GM18499 (cell line): ENCODE results near the gene UPK3B.
"Not testable (repeated sequence)": the region's sequence is repeated elsewhere in the genome, so short reads cannot be mapped to it uniquely, and the experiment has no call there.

Experiments used
- ATAC-seq: cut with Tn5 transposase; IDR thresholded peaks from one replicate; pipeline ENCODE4 v1.9.1; 2021; ENCODE audit warnings: moderate number of reproducible peaks; ENCODE audit not compliant: insufficient read depth, unreplicated experiment

Gene UPK3B

DNA sequence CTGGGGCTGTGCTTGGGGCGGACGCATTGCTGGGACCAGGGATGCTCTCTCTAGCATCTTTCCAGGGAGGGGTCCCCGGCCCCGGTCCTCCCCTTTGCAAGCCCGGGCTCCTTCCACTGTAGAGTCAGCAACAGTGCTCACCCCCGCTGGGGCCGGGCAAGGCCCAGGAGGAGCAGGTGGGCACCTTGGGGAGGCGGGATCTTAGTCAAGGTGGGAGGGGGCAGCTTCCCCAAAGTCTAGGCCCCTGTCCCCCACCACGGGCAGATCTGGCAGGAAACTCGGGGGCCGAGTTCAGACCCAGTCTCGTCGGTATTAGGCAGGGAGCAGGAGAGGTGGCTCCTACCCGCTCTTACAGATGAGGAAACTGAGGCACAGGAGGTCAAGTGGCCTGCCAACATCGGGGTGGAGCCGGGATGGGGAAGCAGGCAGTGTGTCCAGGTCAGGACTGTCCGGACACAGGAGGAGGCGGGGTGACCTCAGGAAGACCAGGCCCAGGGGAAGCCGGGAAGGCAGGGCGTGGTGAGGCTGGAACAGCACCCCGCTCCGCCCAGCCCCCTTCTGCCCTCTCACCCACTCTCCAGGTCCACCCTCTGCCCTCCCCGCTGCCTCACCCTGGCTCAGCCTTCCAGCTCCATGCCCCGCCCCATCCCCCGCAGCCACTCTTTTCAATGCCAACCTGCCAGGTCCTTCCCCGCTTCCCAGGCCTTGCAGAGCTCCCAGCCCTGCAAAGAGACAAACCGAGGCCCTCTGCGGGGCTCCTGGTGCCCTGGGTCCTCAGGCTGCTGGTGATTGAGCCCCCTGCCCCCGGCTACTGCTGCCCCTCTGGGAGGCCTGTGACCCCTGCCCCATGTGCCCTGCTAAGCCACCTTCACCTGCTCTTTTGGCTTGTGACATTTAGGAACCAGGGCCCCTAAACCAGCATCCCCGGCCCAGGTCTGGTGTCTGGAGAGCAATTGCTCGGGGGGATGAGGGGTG is 1.8 kb downstream of the UPK3B start:
- ATAC-seq, result not testable (repeated sequence)

DNA sequence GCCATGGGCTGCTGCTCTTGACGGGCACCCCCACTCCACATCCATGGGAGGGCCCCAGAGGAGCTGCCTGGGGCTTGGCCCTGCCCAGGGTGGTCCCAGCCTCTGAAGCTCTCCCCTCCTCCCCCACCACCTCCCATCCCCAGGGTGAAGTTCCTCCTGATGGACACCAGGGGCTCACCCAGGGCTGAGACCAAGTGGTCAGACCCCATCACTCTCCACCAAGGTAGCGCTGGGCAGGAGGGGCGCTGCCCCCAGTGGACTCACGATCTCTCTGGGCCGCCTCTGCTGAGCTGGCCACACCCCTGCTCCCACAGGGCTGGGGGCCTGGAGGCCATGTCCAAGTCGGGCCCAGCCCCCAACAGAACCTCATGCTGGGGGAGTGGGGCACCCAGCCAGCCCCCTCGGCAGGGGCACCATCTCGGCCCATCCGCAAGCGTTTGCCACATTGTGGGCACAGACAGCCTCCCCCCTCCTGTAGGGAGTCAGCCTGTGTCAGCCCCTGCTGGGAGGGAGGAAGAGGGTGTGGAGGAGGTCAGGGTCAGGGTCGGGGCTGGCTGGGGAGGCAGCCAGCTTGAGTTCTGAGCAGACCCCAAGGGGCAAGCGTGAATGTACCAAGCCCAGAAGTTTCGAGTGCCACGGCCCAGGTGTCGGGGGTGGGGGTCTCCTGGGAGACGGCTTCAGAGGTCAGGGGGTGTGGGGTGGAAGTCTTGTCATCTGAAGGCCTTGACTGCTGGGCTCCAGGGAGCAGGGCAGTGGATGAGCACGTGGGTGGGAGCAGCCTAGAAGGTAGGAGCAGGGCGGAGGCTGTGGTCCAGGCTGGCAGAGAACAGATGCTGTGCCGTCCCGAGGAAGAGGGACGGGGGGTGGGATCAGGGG is 2.8 kb downstream of the UPK3B start:
- no peak for ATAC-seq

DNA sequence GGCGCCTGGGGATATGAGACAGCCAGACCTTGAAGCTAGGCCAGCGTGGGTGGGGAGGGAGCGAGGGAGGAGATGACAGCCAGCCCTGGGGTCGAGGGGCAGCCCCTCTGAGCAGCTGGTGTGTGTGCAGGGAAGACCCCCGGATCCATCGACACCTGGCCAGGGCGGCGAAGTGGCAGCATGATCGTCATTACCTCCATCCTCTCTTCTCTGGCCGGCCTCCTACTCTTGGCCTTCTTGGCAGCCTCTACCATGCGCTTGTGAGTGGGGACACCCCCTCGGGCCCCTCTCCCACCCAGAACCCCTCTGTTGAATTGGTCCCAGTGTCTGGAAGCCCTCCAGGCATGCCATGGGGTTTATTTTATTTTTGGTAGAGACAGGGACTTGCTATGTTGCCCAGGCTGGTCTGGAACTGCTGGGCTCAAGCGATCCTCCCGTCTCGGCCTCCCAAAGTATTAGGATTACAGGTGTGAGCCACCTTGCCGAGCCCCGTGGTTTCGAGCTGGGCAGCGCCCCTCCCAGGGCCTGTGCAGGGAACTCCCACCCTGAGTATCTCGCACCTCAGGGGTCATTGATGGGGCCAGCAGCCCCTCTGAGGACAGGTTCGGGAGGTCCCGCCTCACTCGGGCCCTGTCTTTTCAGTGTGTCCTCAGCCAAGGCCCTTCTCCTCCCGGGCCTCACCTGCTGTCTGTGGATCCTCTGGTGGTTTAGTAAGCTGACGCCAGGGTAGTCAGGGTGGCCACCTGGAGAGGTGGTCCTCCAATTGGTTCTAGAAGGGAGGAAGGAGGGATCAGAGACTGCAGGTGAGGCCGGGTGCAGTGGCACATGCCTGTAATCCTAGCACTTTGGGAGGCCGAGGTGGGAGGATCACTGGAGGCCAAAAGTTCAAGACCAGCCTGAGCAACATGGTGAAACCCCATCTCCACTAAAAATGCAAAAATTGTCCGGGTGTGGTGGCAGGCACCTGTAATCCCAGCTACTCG is 3.8 kb downstream of the UPK3B start:
- no peak for ATAC-seq

DNA sequence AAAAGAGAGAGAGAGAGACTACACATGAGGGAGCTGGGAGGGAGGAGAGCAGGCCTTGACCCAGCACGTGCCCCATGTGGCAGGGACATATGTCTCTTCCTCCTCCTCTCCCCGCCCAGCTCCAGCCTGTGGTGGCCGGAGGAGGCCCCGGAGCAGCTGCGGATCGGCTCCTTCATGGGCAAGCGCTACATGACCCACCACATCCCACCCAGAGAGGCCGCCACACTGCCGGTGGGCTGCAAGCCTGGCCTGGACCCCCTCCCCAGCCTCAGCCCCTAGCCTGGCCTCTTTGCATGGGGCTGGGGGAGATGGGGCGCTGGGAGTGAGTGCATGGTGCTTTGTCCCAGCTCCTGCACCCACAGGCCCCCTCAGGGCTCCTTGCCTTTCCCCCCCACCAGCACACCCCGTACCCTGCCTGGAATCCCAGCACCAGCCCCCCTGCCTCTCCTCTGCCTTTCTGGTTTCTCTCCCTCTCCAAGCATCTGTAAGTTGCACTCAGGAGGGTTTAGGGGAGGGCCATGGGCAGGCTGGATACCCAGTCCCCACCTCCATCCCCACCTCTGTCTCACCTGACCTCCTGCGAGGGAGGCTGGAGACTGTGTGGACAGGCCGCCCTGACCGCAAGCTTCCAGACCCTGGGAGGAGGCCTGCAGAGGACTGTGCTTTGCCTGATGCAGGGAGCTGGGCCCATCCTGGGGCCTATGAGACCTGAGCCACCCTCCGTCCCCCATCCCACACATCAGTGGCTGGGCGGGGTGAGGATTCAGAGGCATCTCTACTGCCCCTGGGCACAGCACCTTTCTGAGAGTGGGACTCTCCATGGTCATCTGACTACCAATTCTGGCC is 4.8 kb downstream of the UPK3B start:
- no peak for ATAC-seq

DNA sequence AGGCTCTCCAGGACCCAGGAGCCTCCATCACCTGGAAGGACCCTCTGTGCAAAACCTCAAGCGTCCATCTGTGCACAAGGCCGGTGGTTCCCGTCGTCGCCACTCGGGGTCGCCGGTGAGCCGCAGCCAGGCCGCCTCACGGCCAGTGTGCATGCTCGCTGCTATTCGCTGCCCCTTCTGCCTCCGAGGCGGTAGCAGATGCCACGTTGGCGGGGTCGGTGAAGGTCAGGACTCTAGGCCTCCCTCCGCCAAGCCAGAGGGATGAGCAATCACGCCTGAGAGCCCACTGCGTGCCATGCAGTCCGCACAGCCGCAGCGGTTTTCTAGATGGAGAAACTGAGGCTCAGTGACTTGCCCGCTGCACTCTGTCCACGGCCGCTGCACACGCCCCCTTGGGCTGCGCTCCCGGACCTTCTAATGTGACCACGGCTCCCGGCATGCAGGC is 5.7 kb downstream of the UPK3B start:
- no peak for ATAC-seq

DNA sequence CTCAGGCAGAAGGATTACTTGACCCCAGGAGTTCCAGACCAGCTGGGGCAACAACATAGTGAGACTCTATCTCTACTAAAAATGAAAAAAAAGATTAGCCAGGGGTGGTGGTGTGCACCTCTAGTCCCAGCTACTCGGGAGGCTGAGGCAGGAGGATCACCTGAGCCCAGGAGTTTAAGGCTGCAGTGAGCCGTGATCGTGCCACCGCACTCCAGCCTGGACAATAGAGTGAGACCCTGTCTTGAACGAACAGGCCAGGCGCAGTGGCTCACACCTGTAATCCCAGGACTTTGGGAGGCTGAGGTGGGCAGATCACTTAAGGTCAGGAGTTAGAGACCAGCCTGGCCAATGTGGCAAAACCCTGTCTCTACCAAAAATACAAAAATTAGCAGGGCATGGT is 6.6 kb downstream of the UPK3B start:
- not testable (repeated sequence) for ATAC-seq

DNA sequence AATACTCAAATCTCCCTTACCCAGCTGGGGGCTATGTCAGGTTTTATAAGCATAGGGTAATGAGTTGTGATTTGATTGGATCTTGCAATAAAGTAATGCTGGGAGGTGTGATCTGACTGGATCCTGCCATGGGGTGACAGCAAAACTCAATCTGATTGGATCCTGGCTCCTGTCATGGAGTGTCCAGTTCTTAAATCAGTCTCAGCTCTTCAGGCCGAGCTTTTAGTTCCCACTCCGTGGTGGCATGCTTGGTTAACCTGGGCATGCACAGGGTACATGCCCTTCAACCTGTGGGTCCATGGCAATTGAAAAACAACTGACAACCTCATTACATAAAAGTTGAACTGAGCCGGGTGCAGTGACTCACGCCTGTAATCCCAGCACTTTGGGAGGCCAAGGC is 15.8 kb downstream of the UPK3B start:
- ATAC-seq, result not testable (repeated sequence)

DNA sequence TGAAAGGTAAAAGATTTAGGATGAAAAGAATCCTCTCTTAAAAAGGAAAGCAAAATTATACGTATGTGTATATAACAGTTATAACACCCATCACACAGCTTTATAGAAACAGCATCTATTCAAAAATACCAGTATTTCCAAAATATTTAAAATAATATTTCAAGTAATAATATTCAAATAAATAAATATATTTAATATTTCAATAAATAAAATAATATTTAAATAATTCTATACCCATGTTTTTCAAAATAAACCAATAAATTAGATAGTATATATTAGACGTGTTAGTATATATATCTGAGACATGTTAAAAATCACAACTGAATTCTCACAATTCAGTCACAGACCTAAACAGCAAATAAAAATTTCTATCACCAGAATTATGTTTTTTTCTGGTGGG is 21.3 kb downstream of the UPK3B start:
- ATAC-seq, result not testable (repeated sequence)

DNA sequence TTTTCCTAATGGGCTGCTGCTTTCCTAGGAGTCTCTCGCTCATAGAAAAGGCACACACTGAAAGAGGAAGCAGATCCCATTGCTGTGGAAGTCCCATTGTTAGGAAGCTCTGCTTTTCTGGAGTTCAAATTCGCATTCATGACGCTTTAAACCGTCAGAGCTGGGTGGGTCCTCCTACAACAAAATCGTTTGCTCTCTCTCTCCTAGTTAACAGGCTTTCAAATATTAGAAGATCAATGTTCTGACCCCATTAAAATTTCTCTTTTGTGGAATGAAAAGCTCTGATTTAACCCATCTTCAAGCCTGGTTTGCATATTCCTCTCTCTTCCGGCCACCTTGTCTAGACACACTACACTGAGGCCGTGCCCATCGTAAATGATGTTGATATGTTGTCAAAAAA is 32.8 kb downstream of the UPK3B start, which contains the start of gene SPDYE16:
SPDYE16 (minus strand) TSS at position 101 of the 400 bp plus-strand sequence. CDS start 1,838 bp downstream, outside the sequence.
- ATAC-seq, result not testable (repeated sequence)

DNA sequence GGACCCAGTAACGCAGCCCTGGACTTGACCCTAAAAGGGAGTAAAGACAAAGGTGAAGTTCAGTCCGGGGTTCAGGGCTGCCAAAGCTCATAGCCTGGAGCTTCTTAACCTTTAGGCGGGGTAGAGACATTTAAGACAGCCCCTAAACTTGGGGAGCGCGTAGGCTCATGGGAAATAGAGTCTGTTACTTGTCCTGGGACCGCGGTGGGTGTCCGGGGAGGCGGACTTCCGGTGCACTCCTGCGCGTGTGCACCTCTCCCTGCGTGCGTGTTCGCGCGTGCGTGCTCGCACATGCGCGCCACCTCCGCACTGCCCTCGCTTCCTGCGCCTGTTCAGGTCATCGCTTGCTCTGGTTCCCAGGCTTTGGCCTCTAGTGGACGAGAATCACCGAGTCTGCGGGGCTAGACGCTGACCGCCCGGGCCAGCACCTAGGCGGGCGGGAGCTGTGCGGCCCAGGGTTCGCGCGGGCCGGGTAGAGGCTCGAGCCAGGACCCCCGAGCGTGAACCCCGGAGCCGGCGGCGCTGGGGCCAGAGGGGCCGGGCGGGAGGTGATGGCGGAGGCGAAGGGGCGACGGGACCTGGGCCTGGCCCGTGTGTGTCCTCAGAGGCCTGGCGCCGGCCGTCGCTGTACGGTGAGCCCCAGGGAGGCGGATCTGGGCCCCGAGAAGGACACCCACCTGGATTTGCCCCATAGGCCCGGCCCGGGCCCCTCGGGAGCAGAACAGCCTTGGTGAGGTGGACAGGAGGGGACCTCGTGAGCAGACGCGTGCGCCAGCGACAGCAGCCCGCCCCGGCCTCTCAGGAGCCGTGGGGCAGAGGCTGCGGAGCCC is 38.9 kb downstream of the UPK3B start:
- peak; percentile 98 for ATAC-seq

DNA sequence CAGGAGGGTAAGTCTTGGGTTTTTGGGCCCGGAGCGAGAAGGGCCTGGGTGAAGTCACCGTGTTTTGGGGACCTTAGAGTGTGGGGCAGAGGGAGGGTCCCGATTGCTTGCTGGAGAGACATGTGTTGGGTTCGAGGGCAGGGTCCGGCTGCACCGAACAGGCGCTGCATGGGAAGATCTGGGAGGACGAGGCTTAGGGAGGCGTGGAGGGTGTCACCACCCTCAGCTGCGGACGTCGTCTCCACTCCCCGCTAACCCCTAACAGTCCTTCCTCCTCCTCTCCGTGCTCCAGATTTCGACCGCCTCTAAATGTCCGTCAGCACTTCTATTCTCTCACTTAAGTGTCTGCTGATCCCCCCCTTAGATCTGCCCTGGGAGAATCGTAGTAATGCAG is 39.5 kb downstream of the UPK3B start:
- not testable (repeated sequence) for ATAC-seq

DNA sequence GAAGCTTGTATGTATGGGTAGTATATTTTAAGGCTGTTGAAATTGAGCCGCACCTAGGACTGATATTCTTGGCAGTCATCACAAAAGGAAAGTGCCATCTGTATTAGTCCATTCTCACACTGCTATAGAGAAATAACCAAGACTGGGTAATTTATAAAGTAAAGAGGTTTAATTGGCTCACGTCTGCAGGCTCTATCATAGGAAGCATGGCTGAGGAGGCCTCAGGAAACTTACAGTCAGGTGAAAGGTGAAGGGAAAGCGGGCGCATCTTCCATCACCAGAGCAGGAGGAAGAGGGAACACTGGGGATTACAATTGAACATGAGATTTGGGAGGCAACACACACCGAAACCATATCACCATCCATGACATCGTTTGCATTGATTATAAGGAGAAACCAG is 41.6 kb downstream of the UPK3B start:
- ATAC-seq, result not testable (repeated sequence)

DNA sequence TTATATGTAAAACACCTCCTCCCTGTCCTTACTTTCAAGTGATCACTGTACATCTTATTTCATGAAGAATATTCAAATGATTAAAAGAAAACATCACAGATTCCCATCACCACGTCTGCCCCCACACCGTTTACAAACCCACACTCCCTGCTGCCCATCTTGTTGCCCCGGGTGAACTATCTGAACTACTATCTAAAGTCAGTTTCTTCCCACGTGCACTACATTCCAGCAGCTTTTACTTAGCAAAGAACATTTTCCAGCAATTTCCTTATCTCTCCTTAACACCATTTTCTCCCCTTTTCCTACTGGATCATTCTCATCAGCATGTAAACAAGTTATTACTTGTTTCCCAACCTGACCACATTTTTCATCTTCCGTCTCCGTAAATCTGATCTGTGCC is 49.3 kb downstream of the UPK3B start:
- ATAC-seq, result not testable (repeated sequence)

DNA sequence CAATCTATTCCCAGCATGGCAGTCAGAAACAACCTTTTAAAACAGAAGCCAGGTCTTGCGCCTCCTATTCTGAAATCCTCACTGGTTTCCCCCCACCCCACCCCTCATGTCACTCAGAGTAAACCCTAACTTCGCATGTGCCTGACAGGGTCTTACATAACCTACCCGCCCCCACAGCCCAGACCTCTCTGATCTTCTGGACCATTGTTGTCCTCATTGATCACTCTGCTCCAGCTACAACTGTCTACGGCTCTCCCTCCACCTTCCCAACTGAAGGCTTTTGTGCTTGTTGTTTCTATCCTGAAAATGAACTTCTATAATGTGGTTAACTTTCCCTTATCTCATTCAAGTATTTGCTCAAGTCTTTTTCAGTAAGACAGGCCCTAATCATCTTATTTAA is 49.8 kb downstream of the UPK3B start:
- not testable (repeated sequence) for ATAC-seq

DNA sequence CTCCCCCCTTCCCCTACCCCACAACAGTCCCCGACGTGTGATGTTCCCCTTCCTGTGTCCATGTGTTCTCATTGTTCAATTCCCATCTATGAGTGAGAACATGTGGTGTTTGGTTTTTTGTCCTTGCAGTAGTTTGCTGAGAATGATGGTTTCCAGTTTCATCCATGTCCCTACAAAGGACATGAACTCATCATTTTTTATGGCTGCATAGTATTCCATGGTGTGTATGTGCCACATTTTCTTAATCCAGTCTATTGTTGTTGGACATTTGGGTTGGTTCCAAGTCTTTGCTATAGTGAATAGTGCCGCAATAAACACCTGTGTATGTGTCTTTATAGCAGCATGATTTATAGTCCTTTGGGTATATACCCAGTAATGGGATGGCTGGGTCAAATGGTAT is 51.0 kb downstream of the UPK3B start:
- not testable (repeated sequence) for ATAC-seq

DNA sequence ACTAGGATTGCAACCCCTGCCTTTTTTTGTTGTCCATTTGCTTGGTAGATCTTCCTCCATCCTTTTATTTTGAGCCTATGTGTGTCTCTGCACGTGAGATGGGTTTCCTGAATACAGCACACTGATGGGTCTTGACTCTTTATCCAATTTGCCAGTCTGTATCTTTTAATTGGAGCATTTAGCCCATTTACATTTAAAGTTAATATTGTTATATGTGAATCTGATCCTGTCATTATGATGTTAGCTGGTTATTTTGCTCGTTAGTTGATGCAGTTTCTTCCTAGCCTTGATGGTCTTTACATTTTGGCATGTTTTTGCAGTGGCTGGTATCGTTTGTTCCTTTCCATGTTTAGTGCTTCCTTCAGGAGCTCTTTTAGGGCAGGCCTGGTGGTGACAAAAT is 54.6 kb downstream of the UPK3B start:
- ATAC-seq, result not testable (repeated sequence)
